GM21526 (cell line): ENCODE results near the gene CHTF18.

Experiments
- ATAC-seq: cut with Tn5 transposase; IDR thresholded peaks from one replicate; pipeline ENCODE4 v1.9.1; 2021; ENCODE audit warnings: moderate library complexity; ENCODE audit not compliant: unreplicated experiment, low FRiP score

Gene CHTF18

DNA sequence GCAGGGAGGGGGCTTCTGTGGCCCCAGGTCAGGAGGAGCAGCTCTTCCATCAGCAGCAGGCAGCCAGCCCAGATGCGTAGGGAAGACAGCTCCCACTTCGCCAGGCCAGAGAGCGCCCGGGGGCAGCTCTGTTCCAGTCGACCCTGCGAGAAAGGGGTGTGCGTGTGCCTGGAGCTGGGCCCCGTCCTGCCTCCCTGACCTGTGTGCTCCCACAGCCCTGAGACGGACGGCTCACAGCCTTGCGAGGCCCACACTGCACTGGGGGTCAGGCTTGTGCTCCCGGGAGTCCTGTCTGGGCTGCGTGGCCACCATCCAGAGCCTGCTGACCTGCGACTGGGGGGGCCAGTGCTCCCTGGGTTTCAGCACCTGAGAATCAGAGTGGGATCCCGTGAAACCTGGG lies 28.4 kb upstream of the CHTF18 start:
- no peak for ATAC-seq

DNA sequence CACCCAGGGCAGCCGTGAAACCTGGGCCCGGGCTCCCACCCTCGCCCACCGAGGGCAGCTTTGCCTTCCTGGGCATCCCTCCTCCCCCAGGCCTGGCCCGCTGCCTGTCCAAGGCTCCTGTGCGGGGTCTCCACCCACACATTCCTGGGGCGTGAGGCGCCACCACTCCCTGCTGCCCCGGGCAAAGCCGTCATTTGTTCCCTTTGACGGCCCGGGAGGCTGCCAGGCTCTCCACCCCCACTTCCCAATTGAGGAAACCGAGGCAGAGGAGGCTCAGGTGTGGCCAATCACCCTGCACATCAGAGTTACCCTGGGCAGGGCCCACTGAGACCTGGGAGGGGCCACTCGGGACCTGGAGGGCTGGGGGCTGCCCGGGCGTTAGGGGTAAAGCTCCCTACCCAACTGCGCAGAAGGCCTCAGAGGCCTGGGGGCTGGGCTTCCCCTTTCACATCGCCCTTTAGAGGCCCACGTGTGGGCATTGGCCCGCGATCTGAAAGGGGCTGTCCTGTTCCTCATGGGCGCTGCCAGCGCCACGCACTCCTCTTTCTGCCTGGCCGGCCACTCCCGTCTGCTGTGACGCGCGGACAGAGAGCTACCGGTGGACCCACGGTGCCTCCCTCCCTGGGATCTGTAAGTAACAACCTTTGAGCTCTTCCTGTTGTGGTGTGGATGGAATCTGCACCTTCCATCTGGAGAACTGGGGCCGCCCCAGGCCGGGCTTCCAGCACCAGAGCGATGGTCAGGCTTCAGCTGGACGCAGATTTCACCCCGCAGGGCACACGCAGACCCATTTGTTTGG lies 27.7 kb upstream of the CHTF18 start, which contains the start of gene MSLN:
MSLN (plus strand) TSS at position 190 of the 799 bp plus-strand sequence. CDS start 1,947 bp downstream, outside the sequence.
- no peak for ATAC-seq

DNA sequence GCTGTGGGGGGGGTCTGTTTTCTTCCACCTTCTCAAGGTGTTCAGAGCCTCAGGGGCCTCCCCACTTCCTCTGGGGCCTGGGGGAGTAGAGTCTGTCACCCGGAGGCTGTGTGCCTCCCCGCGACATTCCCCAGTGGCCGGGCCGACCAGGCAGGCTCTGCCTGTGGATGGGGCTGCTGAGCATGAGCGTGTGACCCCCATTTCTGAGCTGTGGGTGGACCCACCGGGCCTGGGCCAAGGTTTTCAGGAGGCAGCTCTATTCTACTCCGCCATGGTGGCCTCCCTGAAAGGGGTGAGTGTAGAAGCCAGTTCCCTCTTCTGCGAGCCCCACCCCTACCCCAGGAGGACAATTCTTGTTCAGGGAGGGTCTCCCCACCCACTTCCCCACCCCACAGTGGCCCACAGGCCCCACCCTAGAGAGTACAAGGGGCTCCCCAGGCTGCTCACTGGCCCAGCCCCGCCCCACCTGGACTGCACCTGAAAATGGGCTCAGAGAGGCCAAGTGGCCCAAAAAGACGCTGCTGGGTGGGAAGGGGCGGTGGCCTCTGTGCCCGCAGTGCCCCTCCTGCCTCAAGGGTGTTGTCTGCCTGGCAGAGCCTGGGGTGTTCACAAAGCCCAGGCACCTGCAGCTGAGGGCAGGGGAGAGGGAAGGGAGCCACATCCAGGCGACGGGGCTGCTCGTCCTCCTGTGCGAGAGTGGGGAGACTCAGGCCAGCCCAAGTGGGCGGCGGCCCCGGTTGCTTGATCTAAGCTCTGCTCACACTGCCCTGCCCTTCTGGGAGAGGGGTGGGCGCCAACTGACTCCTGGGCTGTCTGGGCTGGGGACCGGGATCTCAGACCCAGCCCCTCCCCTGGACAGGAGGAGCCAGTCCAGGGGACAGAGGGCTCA lies 26.6 kb upstream of the CHTF18 start:
- ATAC-seq: no peak

DNA sequence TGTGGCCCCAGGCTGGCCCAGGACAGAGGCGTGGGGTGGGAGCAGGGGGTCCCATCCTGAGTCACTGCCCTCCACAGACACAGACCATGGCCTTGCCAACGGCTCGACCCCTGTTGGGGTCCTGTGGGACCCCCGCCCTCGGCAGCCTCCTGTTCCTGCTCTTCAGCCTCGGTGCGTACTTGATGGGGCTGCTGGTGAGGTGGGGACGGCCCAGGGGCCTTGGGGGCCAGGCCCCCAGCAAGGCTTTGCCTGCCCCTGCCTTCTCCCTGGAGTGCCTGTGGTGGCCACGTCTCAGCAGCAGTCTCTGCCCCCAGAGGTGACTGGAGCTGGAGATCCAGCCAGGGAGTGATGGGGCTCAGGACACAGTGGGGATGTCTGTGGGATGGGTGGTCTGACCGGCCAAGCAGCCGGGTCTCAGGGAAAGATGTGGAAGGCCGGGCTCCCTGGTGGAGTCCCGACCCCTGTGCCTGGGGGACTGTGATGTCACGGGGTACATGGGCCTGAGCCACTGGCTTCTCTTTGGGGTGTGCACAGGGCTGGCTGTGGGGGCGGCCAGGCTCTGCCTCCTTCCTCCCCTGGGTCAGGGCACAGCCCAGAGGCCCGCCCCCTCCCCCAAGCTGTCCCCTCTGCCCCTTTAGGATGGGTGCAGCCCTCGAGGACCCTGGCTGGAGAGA lies 25.7 kb upstream of the CHTF18 start:
- ATAC-seq: no peak

DNA sequence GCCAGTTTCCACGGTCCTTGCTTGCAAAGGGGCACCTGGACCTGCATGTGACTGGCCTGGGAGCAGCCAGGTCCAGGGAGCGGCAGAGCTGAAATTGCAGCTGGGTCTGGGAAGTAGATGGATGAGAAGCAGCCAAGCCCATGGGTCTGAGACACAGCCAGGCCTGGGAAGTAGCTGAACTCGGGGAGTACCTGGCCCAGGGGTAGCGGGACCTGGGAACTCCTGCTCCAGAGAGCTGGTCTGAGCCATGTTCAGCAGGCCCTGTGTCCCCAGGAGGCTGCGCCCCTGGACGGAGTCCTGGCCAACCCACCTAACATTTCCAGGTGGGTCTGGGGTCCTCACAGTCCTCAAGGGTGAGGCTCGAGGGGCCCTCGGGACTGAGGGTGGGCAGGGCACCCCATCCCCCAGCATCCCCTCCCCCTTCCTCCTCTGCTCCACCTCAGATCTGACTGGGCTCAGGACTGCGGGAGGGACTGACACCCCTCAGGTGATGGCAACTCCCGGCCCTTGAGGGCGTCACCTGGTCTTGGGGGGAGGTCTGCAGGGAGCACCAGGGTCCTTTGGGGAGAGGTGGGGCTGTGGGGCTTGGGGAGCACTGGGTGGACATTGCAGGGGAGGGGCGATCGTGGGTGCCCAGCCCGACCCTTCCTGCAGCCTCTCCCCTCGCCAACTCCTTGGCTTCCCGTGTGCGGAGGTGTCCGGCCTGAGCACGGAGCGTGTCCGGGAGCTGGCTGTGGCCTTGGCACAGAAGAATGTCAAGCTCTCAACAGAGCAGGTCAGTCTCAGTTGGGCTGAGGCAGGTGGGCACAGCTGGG lies 24.8 kb upstream of the CHTF18 start:
- no peak for ATAC-seq

DNA sequence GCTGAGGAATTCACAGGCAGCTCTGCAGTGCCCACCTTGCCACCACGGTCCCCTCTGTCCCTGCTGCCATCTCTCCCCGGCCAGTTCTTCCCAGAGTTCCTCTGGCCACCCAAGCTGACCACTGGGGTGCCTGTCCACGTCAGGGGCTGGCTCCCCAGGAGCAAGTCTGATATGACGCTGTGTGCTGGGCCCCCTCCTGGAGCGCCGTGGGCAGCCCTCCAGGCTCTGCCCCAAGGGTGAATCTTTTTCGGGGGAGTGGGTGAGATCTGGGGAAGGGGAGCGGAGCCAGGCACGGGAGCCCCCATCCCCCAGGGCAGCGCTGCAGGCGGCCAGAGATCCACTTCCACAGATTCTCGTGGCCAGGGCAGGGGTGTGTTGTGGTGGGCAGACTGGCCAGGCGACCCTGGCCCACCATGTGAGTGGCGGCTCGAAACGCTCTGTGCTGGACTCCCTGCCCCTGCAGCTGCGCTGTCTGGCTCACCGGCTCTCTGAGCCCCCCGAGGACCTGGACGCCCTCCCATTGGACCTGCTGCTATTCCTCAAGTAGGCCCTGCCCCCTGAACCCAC lies 24.2 kb upstream of the CHTF18 start:
- no peak for ATAC-seq

DNA sequence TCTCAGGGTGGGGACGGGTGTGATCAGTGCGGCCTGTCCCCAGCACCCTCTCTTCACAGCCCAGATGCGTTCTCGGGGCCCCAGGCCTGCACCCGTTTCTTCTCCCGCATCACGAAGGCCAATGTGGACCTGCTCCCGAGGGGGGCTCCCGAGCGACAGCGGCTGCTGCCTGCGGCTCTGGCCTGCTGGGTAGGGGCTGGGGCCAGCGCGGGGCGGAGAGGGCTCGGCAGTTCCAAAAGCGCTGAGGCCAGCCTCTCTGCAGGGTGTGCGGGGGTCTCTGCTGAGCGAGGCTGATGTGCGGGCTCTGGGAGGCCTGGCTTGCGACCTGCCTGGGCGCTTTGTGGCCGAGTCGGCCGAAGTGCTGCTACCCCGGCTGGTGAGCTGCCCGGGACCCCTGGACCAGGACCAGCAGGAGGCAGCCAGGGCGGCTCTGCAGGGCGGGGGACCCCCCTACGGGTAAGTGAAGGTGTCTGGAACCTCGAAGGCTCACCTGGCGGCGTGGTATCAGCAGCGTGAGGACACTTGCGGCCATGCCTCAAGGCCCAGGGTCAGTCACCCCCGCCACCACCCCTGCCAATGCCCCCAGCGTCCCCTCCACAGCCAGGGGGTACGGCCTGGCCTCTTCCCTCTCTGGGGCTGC lies 23.5 kb upstream of the CHTF18 start:
- no peak for ATAC-seq

DNA sequence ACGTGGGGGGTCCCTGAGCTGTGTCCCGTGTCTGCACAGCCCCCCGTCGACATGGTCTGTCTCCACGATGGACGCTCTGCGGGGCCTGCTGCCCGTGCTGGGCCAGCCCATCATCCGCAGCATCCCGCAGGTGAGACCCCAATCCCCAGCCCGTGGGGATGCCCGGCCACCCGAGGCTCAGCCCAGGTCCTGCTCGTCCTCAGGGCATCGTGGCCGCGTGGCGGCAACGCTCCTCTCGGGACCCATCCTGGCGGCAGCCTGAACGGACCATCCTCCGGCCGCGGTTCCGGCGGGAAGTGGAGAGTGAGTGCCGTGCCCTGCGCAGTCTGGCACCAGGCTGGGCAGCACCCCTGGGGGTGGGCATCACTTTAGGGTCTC lies 22.9 kb upstream of the CHTF18 start:
- no peak for ATAC-seq

DNA sequence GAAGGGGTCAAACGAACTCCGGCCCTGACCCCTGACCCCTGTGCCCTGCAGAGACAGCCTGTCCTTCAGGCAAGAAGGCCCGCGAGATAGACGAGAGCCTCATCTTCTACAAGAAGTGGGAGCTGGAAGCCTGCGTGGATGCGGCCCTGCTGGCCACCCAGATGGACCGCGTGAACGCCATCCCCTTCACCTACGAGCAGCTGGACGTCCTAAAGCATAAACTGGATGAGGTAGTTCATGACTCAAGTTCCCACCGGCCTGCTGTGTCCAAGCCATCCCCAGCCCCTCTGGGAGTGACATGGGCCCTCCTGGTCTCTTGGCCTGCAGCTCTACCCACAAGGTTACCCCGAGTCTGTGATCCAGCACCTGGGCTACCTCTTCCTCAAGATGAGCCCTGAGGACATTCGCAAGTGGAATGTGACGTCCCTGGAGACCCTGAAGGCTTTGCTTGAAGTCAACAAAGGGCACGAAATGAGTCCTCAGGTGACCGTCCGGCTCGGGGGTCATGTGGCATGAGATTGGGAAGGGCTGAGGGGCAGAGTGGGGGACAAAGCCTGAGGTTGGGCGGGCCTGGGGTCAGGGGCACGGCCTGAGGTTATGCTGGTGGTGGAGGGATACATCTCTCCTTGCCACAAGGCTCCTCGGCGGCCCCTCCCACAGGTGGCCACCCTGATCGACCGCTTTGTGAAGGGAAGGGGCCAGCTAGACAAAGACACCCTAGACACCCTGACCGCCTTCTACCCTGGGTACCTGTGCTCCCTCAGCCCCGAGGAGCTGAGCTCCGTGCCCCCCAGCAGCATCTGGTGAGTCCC lies 22.2 kb upstream of the CHTF18 start:
- ATAC-seq: no peak

DNA sequence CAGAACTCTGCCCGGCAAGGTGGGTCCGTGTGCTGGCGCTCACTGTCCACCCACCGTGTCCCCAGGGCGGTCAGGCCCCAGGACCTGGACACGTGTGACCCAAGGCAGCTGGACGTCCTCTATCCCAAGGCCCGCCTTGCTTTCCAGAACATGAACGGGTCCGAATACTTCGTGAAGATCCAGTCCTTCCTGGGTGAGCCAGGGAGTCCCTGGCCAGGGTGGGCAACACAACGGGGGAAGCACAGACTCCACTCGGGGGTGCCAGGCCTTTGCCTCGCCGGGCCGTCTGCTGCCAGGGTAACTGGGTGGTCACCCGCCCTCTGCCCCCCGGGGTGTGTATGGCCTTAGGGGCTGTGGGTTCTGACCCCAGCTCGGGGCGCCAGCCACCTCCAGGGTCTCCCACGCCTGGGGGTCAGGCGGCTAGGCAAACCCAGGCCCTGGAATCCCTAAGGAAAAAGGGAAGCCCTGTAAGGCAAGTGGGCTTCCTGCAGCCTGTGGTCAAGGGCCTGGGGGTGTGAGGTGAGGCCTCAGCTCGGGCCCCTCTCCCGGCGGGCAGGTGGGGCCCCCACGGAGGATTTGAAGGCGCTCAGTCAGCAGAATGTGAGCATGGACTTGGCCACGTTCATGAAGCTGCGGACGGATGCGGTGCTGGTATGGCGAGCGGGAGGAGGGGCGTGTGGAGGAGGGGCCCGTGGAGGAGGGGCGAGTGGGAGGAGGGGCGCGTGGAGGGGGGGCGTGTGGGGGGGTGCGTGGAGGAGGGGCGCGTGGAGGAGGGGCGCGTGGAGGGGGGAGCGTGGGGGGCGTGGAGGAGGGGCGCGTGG lies 21.4 kb upstream of the CHTF18 start:
- ATAC-seq: no peak

DNA sequence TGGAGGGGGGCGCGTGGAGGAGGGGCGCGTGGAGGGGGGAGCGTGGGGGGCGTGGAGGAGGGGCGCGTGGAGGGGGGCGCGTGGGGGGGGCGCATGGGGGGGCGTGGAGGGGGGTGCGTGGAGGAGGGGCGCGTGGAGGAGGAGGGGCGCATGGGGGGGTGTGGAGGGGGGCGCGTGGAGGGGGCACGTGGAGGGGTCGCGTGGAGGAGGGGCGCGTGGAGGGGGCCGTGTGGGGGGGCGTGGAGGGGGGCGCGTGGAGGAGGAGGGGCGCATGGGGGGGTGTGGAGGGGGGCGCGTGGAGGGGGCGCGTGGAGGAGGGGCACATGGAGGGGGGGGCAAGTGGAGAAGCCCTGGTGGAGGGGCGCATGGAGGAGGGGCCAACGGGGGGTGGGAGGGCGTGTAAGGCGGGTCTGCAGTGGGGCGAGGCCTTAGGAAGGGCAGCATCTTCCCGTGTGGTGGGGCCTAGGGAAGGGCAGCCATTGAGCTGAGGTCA lies 20.6 kb upstream of the CHTF18 start:
- no peak for ATAC-seq

DNA sequence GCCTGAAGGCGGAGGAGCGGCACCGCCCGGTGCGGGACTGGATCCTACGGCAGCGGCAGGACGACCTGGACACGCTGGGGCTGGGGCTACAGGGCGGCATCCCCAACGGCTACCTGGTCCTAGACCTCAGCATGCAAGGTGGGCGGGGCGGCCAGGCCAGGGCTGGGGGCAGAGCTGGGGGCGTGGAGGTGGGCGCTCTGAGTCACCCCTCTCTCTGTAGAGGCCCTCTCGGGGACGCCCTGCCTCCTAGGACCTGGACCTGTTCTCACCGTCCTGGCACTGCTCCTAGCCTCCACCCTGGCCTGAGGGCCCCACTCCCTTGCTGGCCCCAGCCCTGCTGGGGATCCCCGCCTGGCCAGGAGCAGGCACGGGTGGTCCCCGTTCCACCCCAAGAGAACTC lies 20.0 kb upstream of the CHTF18 start:
- ATAC-seq: no peak

DNA sequence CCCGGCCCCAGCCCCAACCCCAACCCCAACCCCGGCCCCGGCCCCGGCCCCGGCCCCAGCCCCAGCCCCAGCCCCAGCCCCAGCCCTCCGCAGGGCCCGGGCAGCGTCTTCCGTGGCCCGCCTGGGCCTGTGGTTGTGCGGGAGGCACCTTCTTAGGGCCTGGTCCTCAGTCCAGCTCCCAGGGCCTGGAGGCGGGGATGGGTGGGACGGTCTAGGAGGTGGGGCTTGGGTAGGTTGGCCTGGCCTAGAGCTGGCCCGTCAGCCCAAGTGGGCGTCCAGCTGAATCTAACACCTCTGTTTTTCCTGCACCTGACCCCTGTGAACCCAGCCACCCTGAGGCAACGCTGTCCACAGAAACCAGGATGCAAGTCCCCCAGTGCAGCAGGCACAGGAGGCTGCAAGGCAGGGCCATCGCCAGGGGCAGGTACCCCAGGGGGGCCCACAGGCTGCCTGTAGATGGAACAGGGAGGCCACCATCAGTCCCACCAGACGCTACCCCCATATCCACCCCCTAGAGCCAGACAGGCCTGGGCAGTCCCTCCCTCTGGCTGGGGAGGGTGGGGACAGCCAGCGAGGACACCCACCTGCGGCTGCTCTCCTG lies 19.1 kb upstream of the CHTF18 start:
- no peak for ATAC-seq

DNA sequence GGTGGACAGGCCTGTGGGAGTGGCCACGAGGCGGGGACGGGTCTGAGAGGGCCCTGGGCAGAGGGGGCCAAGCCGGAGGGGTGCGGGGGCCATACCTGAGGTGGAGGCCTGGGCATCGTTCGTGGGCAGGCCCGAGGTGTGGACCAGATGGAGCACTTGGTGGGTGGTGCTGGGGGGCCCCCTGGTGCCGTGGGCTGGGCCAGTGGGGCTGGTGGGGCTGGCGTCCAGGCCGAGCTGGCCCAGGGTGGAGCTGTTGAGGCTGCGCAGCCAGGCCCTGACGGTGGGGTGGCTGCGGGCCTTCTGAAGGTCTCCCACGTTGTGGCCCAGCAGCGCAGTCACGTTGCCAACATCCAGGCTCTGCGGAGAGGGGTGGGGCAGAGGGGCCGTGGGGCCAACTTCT lies 18.5 kb upstream of the CHTF18 start:
- ATAC-seq: no peak

DNA sequence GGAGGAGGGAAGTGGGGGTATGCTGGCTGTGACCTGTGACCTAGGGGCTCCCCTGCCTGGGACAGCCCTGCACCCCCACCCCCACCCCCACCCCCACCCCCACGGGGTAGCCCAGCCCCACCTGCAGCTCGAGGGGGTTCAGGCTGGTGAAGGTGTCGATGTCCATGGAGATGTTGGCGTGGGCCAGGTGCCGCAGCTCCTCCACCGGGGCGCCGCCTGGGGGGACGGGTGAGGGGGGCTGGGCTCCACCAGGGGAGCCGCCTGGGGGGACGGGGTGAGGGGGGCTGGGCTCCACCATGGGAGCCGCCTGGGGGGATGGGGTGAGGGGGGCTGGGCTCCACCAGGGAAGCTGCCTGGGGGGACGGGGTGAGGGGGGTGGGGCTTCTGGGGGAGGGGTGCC lies 18.0 kb upstream of the CHTF18 start:
- ATAC-seq: no peak

DNA sequence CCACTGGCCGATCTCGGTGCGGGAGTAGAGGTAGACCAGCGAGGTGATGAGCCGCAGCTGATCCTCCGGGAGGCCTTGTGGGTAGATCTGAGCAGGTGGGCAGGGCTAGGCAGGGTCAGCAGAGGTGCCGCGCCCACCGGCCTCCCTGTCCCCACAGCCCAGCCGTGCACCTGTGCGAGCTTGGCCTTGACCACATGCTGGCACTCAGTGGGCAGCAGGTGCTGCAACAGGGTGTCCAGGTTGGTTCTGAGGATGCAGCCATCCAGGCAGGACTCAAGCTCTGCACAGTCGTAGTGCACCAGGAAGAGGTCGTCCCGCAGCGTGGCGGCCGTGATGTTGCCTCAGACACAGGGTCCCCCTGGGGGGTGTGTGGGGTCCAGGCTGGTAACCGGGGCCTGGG lies 15.5 kb upstream of the CHTF18 start:
- no peak for ATAC-seq
